Astrocyte (in vitro differentiated cells and primary cell): ENCODE results near the gene FHOD1. TPM values are rescaled to one million over a fixed set of nuclear protein-coding genes. Genes with fewer than 3 reads are reported as not detected.
A peak's percentile ranks its signal among the peaks of the same experiment; 100 is the strongest.

Experiments used
- DNase-seq: peaks from one replicate; pipeline ENCODE4 v3.0.0-alpha.2; 2010; ENCODE audit warnings: low read depth
- FAIRE-seq: peaks from 2 replicates; lab custom pipeline; 2011; peaks lifted over from hg19 to GRCh38; lab: Jason Lieb, UNC
- H2AFZ ChIP-seq: 2 replicates; pipeline ENCODE4 v1.6.0; 2012; ENCODE audit warnings: low read depth, low read length, inconsistent platforms
- H3K27ac ChIP-seq: 2 replicates; pipeline ENCODE4 v1.5.1; 2011; ENCODE audit warnings: low read depth, low read length, inconsistent platforms
- H3K27me3 ChIP-seq: 2 replicates; pipeline ENCODE4 v1.6.0; 2011; ENCODE audit warnings: low read length, inconsistent platforms; ENCODE audit not compliant: insufficient read depth
- H3K36me3 ChIP-seq: 2 replicates; pipeline ENCODE4 v1.5.1; 2011; ENCODE audit warnings: low read length, inconsistent platforms; ENCODE audit not compliant: insufficient read depth
- H3K4me1 ChIP-seq: 2 replicates; pipeline ENCODE4 v1.5.1; 2011; ENCODE audit warnings: low read length, inconsistent platforms; ENCODE audit not compliant: insufficient read depth
- H3K4me2 ChIP-seq: 2 replicates; pipeline ENCODE4 v1.6.0; 2012; ENCODE audit warnings: low read length, inconsistent platforms
- H3K4me3 ChIP-seq: 2 replicates; pipeline ENCODE4 v1.5.1; 2011; ENCODE audit warnings: low read depth, mild to moderate bottlenecking, low read length, inconsistent platforms; ENCODE audit not compliant: insufficient read depth
- H3K79me2 ChIP-seq: 2 replicates; pipeline ENCODE4 v1.6.0; 2012; ENCODE audit warnings: mild to moderate bottlenecking, low read length, inconsistent platforms; ENCODE audit not compliant: insufficient read depth
- H3K9ac ChIP-seq: 2 replicates; pipeline ENCODE4 v1.6.0; 2012; ENCODE audit warnings: mild to moderate bottlenecking, low read length, inconsistent platforms
- H3K9me3 ChIP-seq: 2 replicates; pipeline ENCODE4 v1.5.1; 2012; ENCODE audit warnings: low read depth, mild to moderate bottlenecking, low read length, inconsistent platforms; ENCODE audit not compliant: insufficient read depth
- H4K20me1 ChIP-seq: 2 replicates; pipeline ENCODE4 v1.6.0; 2012; ENCODE audit warnings: low read length, inconsistent platforms; ENCODE audit not compliant: insufficient read depth
- H3K27ac Mint-ChIP-seq: one replicate; pipeline ENCODE4 v1.8.0; 2021; ENCODE audit warnings: mild to moderate bottlenecking, mixed read lengths; ENCODE audit not compliant: unreplicated experiment
- H3K27me3 Mint-ChIP-seq: one replicate; pipeline ENCODE4 v1.8.0; 2021; ENCODE audit warnings: low read depth, mixed read lengths; ENCODE audit not compliant: unreplicated experiment
- H3K36me3 Mint-ChIP-seq: one replicate; pipeline ENCODE4 v1.8.0; 2021; ENCODE audit warnings: low read depth, mixed read lengths; ENCODE audit not compliant: unreplicated experiment
- H3K4me1 Mint-ChIP-seq: one replicate; pipeline ENCODE4 v1.8.0; 2021; ENCODE audit warnings: low read depth, mixed read lengths; ENCODE audit not compliant: unreplicated experiment
- H3K4me3 Mint-ChIP-seq: one replicate; pipeline ENCODE4 v1.8.0; 2021; ENCODE audit warnings: mild to moderate bottlenecking, moderate library complexity, mixed read lengths; ENCODE audit not compliant: unreplicated experiment
- H3K9me3 Mint-ChIP-seq: one replicate; pipeline ENCODE4 v1.8.0; 2021; ENCODE audit warnings: mild to moderate bottlenecking, mixed read lengths; ENCODE audit not compliant: unreplicated experiment
- EZH2 ChIP-seq: IDR thresholded peaks from 2 replicates; pipeline ENCODE4 v1.6.1; 2012; ENCODE audit warnings: mild to moderate bottlenecking, low read length, inconsistent platforms; ENCODE audit not compliant: insufficient read depth
- total RNA-seq: library from RNA; stranded (reverse); gene quantifications from 2 replicates; pipeline ENCODE4 v1.2.1, GENCODE V29; 2021
- TF ChIP-seq, protein P1 (sequence below): IDR thresholded peaks from 2 replicates; pipeline ENCODE4 v1.5.1; 2011; ENCODE audit warnings: low read depth, mild to moderate bottlenecking, inconsistent platforms, low read length, moderate library complexity; ENCODE audit not compliant: insufficient read depth

FHOD1 gene
- total RNA-seq, 1 donor from 2014 or later = 38.1 TPM

DNA sequence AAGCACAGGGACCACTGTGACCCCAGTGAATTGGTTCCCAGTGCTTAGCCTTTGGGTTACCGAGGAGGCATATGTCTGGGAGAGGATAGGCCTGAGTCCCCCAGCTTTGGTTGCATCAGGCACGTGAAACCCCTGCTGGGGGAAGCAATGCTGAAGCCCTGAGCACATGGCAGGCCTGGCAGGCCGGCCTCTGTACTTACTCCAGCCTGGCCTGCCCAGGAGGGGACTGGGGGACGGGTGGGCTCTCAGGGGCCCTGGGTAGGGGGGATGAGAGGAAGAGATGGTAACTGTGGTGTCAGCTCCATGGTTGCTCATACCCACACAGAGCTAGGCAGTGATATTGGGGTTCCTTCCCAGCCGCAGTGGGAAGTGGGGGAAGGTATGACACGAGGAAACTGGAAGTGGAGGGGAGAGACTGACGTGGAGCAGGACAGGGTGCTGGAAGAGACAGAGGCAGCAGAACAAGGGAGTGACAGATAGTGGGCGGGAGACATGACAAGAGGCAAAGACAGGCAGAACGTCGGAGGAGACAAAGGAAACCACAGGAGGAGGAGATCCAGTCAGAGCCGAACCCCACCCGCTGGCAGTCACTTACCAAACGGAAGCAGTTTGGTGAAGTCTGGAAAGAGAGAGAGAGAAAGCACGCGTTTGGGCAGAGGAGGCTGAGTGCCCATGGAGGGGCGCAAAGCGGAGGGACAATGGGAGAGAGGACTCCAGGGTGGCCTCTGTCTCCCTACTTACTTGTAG, 11.3 kb downstream of the FHOD1 start:
- peak overlapping the region; percentile 53 for H3K27ac Mint-ChIP-seq
- FAIRE-seq = no peak
- no peak overlapping the region for H3K27ac ChIP-seq

DNA sequence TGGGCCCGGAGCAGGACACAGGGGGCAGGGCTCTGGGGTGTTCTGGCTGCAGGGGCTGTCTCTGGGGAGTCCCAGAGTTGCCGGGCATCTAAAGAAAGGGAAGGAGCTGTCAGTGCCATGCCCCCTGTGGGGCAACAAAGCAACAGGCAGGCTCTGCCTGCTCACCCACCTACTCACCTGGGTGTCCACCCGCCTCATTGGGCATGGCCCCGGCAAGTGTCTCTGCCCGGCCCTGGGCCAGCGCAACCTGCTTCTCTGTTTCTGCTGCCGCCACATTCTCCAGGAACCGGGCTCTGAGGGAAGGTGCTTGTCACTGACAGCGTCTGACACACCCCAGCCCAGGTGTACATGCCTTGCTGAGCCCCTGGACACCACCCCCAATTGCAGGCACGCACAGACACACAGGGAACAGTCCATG, 13.1 kb downstream of the FHOD1 start:
- peaks cover 25% of the 10 kb centered on the region for H3K79me2 ChIP-seq
- H3K27me3 ChIP-seq = no peaks in the 10 kb centered on the region
- Mint-ChIP-seq H3K4me3 (no peak overlapping the region), H3K9me3 (no peaks in the 10 kb centered on the region), H3K27me3 (no peaks in the 10 kb centered on the region), H3K27ac (peak overlapping the region; percentile 75), H3K36me3 (peaks cover 33% of the 10 kb centered on the region), H3K4me1 (peaks cover 7% of the 10 kb centered on the region)
- no peaks in the 10 kb centered on the region for H3K9me3 ChIP-seq
- peaks cover 42% of the 10 kb centered on the region for H3K36me3 ChIP-seq
- no peak overlapping the region for H3K27ac ChIP-seq
- H4K20me1 ChIP-seq = peaks cover 16% of the 10 kb centered on the region
- DNase-seq (no peak), FAIRE-seq (no peak)
- H2AFZ ChIP-seq = no peak overlapping the region
- TF ChIP-seq EZH2 = no peak
- TF ChIP-seq, protein P1, sequence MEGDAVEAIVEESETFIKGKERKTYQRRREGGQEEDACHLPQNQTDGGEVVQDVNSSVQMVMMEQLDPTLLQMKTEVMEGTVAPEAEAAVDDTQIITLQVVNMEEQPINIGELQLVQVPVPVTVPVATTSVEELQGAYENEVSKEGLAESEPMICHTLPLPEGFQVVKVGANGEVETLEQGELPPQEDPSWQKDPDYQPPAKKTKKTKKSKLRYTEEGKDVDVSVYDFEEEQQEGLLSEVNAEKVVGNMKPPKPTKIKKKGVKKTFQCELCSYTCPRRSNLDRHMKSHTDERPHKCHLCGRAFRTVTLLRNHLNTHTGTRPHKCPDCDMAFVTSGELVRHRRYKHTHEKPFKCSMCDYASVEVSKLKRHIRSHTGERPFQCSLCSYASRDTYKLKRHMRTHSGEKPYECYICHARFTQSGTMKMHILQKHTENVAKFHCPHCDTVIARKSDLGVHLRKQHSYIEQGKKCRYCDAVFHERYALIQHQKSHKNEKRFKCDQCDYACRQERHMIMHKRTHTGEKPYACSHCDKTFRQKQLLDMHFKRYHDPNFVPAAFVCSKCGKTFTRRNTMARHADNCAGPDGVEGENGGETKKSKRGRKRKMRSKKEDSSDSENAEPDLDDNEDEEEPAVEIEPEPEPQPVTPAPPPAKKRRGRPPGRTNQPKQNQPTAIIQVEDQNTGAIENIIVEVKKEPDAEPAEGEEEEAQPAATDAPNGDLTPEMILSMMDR = no peak
- no peak overlapping the region for H3K9ac ChIP-seq
- no peak overlapping the region for H3K4me2 ChIP-seq
- no peak overlapping the region for H3K4me3 ChIP-seq
- H3K4me1 ChIP-seq = no peaks in the 10 kb centered on the region

More for the DNA sequence above, 11.3 kb downstream of the FHOD1 start:
- H3K36me3 ChIP-seq = peaks cover 37% of the 10 kb centered on the region
- H3K9me3 ChIP-seq = no peaks in the 10 kb centered on the region
- no peaks in the 10 kb centered on the region for H3K27me3 ChIP-seq
- no peak overlapping the region for H3K9ac ChIP-seq
- no peak overlapping the region for H3K4me2 ChIP-seq
- DNase-seq = no peak
- peaks cover 7% of the 10 kb centered on the region for H3K4me1 ChIP-seq
- H4K20me1 ChIP-seq = peaks cover 4% of the 10 kb centered on the region
- Mint-ChIP-seq H3K36me3 (peaks cover 33% of the 10 kb centered on the region), H3K9me3 (no peaks in the 10 kb centered on the region), H3K4me1 (peaks cover 18% of the 10 kb centered on the region), H3K4me3 (peak overlapping the region; percentile 43), H3K27me3 (no peaks in the 10 kb centered on the region)
- H3K4me3 ChIP-seq = no peak overlapping the region
- no peak overlapping the region for H2AFZ ChIP-seq
- no peak for TF ChIP-seq EZH2
- TF ChIP-seq, protein P1 = no peak
- H3K79me2 ChIP-seq = peaks cover 27% of the 10 kb centered on the region

DNA sequence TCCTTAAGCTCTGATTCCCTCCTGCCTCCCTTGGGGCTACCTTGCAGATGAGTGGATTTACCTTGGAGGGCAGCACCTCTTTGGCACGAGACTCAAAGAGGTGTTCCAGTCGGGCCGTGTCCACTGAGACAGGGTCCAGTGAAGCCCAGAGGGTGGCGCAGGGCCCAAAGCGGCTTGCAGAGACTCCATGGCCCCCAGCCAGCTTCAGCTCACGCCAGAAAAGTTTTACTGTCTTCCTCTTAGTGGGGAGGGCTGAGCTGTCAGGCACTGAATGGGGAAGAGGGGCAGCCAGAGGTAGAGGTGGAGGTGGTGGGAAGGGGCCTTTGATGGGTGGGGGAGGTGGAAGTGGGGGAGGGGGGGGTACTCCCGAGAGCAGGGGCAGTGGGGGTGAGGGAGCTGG, 13.7 kb downstream of the FHOD1 start:
- Histone ChIP-seq H3K9ac (no peak overlapping the region), H4K20me1 (peaks cover 21% of the 10 kb centered on the region), H3K27me3 (no peaks in the 10 kb centered on the region), H3K4me2 (no peak overlapping the region), H3K9me3 (no peaks in the 10 kb centered on the region), H2AFZ (no peak overlapping the region), H3K36me3 (peaks cover 44% of the 10 kb centered on the region), H3K79me2 (peaks cover 26% of the 10 kb centered on the region), H3K4me3 (no peak overlapping the region), H3K27ac (no peak overlapping the region), H3K4me1 (no peaks in the 10 kb centered on the region)
- no peaks in the 10 kb centered on the region for H3K27me3 Mint-ChIP-seq
- no peak overlapping the region for H3K27ac Mint-ChIP-seq
- H3K4me3 Mint-ChIP-seq = no peak overlapping the region
- FAIRE-seq (no peak), DNase-seq (no peak)
- peaks cover 31% of the 10 kb centered on the region for H3K36me3 Mint-ChIP-seq
- TF ChIP-seq, protein P1 = no peak
- TF ChIP-seq EZH2 = no peak
- peaks cover 7% of the 10 kb centered on the region for H3K4me1 Mint-ChIP-seq
- no peaks in the 10 kb centered on the region for H3K9me3 Mint-ChIP-seq
